GM21390 (cell line): ENCODE data around the gene SLC3A2.
"Not testable (repeated sequence)": the region's sequence is repeated elsewhere in the genome, so short reads cannot be mapped to it uniquely, and the experiment has no call there.

Source experiments
- ATAC-seq: cut with Tn5 transposase; IDR thresholded peaks from one replicate; pipeline ENCODE4 v1.9.1; 2021; ENCODE audit not compliant: unreplicated experiment

The SLC3A2 gene

DNA sequence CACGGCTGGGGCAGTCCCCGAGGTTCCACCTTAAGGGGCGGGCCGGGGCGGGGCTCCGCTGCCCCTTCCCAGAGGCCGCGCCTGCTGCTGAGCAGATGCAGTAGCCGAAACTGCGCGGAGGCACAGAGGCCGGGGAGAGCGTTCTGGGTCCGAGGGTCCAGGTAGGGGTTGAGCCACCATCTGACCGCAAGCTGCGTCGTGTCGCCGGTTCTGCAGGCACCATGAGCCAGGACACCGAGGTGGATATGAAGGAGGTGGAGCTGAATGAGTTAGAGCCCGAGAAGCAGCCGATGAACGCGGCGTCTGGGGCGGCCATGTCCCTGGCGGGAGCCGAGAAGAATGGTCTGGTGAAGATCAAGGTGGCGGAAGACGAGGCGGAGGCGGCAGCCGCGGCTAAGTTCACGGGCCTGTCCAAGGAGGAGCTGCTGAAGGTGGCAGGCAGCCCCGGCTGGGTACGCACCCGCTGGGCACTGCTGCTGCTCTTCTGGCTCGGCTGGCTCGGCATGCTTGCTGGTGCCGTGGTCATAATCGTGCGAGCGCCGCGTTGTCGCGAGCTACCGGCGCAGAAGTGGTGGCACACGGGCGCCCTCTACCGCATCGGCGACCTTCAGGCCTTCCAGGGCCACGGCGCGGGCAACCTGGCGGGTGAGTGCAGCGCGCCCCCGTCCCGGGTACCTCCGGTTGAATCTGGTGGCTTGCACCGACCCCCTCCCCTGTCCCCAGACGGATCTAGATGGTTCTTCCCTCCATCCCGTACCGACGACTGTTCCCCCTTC lies at the start of gene SLC3A2:
SLC3A2 (plus strand) TSS at position 94 of the 776 bp plus-strand sequence; CDS start at position 222, 128 bp downstream.
- ATAC-seq = peak; percentile 74

GRCh38 chr11:62830904-62831519 lies 49.7 kb upstream of the SLC3A2 start:
- ATAC-seq = no peak

DNA sequence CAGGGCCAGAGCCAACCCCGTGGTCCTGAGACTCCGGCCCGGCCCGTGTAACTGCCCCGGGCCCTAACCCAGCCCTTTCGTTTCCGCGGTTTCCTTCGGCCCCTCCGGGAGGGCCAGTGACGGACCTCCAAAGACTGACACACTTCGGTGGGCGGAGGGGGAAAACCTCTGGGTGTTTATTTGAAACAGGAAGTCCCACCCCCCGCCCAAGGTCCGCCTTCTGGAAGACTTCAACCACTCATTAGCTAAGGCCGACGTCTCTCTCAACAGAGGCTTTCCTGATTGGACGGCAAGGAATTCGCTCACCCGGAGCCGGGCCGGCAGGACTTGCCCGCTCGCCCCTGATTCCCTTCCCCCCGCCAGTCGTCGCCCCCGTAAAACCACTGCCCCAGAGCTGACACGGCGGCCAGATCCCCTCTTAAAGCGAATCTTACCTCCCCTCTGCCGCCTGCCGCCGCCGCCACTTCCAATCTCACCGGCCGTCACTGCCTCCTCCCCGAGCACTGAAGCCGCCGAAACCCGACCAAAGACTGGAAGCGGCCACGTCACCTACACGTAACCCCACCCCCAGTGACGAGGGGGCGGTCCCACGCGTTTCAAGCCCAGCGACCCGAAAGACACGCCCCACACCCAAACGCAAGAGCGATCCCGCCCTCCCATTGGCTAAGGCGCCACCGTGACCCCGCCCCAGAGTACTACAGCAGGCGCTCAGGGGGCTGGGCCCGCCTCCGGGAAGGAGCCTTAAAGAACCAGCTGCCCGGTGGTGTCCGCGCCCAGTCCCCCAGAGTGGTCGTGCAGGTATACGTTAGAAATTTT lies 49.0 kb upstream of the SLC3A2 start, which contains the start of gene STX5:
STX5 (minus strand) TSS at position 532 of the 816 bp plus-strand sequence. CDS start 808 bp downstream, outside the sequence.
- ATAC-seq = peak; percentile 73

DNA sequence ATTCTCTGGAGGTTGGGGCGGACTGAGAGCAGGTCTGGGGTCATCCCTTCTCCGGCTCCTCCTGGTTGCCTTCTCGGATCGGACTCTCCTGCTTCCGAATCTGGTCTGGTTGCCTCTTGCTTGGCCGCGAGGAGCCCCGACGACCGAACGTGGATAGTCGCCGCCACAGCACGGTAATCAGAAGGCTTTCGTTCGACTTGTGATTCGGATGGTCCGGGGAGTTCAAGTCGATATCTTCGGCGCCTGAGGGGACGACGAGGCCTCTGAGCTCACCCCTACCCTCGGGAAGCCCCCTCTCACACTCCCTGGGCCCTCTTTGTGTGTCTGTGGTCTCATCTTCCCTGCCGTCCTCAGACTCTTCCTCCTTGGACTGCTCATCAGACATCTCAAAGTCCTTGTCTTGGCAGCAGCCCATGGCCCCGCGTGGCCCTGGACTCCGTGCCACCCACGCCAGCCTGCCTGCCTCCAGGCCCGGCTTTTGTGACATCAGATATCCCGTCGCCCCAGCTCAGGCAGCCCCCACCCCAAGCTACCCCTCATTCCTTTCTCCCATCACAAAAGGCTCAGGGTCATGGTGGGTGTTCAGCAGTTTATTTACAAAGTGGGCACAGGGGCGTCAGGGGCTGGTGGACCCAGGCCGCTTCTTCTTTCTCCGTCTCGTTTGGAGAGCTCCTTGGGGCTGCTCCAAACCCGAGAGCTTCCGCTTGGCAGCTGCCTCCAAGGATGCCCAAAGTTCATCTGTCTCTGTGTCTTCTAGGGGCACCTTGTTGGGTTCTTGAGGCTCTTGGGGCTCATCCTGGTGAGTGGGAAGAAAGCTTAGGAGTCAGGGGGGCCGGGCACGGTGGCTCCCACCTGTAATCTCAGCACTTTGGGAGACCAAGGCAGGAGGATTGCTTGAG lies 48.1 kb upstream of the SLC3A2 start, which contains the start of gene TEX54:
TEX54 (minus strand) TSS at position 506 of the 899 bp plus-strand sequence.
- ATAC-seq = peak; percentile 5

- ATAC-seq = no peak
These were observed 45.4 kb upstream of the SLC3A2 start for GRCh38 chr11:62835336-62835735.

DNA sequence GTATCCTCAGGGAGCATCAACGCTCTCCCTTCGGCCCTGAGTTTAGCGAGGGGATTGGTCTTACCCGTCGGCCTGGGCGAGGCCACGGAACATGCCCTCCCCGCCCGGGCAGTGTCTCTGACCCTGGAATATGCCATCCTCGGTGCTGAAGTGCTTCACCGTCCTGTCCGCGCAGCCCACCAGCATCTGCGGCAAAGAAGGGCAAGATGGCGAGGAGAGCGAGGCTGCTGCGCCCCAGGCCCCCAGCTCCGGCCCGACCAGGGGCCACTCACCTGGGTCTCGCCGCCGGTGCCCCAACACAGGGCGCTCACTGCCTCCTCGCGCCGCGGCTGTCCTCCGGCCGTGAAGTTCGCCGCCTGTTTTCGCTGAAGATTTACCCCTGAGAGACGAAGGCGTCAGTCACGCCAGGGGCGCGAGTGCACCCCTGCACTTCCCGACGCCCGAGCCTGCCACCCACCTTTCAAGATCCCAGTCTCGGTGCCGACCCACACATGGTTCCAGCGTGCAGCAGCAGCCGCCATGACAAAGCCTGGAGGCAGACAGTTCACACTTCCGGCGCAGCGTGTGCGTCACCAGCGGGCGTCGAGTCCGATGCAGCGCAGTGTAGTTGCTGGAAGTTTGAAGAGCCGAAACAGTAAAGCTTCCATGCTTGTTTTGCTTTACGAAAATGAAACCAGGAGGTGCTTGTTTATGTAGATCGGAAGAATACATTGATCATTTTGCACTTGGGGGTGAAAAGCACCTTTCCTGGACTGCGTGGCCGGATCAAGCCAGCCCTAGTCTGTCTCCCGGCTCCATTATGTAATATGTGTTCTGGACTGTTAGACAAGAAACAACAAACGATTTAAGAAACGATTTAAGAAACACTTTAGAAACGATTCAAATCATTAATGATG lies 41.4 kb upstream of the SLC3A2 start, which contains the start of gene WDR74:
WDR74 (minus strand) TSS at position 541 of the 896 bp plus-strand sequence; CDS start at position 521, 20 bp downstream.
- peak; percentile 50 for ATAC-seq

GRCh38 chr11:62840721-62841360 lies 39.9 kb upstream of the SLC3A2 start:
- not testable (repeated sequence) for ATAC-seq

DNA sequence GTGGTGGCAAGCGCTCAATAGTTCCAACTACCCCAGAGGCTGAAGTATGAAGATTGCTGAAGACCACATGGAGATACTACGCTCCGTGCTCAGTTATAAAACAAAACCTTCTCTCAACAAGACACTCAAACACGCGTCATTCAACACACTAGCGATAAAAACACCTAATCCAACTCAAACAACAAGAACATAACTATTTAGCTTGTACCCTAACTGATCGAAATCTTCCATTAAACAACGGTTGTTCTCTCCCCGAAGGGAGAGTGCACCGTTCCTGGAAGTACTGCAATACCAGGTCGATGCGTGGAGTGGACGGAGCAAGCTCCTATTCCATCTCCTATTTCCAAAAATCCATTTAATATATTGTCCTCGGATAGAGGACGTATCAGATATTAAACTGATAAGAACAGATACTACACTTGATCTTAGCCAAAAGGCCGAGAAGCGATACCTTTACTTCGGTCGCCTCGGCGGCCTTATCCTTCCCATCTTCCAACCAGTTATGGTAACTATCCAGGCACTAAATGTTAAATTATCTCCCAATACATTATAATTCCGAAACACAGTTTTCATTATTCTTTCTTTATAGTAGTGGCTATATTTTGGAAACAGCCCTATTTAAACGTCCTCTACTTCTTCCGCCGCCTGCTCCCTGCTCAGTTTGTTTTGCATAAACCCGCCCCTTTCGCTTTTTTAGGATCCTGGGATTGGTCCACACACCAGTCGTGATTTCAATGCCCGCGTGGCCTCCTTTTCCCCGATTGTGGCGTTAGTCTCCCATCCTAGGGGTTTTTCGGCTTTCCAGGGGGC lies 39.1 kb upstream of the SLC3A2 start:
- ATAC-seq = peak; percentile 60

DNA sequence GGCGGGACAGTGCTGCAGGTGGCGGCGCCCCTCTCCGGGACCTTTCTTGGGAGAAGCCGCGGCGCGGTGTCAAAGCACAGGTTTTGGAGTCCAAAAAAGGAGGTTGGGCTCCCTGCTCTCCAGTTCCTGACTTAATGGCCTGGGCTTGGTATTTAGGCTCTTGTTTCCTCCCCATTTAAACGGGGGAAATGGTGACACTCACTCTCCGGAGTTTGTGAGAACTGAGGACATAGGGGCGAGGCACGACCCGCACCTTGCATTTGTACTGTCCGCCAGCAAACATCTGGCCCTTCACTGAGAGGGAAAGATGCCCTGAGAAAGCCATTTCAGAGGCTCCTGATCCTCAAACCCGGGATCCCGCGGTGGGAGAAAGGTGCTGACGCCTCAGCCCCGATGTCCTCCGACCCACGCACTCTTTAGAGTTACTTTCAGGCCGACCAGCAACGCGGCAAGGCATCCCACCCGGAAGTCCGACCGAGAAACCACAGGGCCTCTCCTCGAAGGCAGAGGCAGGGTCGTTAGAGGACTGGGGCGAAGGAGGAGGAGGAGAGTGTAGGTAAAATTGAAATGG lies 38.4 kb upstream of the SLC3A2 start:
- ATAC-seq = no peak

DNA sequence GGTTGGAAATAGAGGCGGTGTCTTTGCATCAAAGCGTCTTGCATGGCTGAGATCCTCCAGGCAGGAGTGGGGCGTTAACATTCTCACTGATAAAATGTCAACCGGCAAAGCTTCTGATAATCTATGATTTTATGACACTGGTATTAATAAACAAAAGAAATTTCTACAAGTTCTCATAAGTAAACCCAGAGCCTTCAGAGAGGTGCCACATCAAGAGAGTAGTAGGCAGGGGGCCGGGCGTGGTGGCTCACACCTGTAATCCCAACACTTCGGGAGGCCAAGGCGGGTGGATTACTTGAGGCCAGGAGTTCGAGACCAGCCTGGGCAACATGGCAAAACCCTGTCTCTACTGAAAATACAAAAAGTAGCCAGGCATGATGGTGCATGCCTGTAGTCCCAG lies 37.8 kb upstream of the SLC3A2 start:
- ATAC-seq = not testable (repeated sequence)

- no peak for ATAC-seq
These were observed 37.2 kb upstream of the SLC3A2 start for GRCh38 chr11:62843466-62843865.

DNA sequence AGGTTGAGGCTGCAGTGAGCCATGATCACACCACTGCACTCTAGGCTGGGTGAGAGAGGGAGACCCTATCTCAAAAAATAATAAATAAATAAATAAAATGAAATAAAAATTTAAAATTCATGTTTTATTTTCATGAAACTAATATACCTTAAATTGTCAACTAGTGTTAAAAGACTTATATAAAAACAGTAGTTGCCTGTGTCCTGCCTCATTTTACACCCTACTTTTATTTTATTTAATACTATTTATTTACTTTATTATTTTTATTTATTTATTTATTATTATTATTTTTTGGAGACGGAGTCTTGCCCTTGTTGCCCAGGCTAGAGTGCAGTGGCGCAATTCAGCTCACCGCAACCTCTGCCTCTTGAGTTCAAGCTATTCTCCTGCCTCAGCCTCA lies 36.5 kb upstream of the SLC3A2 start:
- ATAC-seq = no peak

DNA sequence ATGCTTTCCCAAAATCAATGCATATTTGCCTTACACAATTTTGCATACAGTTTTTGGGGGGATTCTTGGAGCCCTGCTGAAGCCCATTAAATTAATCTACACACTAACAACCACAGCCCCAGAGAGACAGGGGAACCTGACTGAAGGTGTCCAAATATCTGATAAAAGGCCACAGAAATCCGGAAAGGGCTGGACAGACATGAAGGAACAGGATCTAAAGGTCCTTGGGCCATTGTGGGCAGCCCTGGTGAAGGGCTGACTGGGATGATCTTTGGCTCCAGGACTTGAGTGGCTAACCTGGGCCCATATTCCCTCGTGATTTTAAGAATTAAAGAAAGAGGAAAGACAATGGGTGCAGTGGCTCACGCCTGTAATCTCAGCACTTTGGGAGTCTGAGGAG lies 34.5 kb upstream of the SLC3A2 start:
- no peak for ATAC-seq

DNA sequence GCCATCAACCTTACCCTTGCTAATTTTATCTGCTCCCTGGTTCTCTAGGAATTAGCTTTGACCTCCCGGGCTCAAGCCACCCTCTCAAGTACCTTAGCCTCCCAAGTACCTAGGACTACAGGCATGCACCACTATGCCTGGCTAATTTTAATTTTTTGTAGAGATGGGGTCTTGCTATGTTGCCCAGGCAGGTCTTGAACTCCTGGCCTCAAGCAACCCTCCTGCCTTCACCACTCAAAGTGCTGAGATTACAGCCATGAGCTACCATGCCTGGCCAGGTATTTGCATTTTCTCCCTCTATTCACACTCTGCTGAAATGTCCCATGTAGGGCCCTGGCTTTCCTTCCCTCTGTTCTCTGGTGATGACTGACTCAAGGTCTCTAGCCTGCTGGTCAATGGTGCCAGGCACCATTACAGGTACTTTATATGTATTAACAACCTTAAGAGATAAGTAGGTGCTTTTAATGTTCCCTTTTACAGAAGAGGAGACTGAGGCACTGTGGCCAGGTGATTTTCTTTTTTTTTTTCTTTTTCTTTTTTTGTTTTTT lies 32.9 kb upstream of the SLC3A2 start:
- no peak for ATAC-seq

- ATAC-seq = no peak
These were observed 29.5 kb upstream of the SLC3A2 start for GRCh38 chr11:62850911-62851806.

- ATAC-seq = no peak
These were observed 28.7 kb upstream of the SLC3A2 start for GRCh38 chr11:62851807-62852522.
